Measurements from ENCODE around the gene SMPD3. TPM values are rescaled to one million over a fixed set of nuclear protein-coding genes. Genes with fewer than 3 reads are reported as not detected.

SMPD3 gene
- polyA plus RNA-seq, 2 of the 4 experiments (the other 2 are of a cell fraction): 0.04 to 0.13 TPM

GRCh38 chr16:68379472-68380347 lies 68.6 kb downstream of the SMPD3 start:
- no peak overlapping the region for H3K4me2 ChIP-seq
- CTCF ChIA-PET: interaction anchor here (1.0 to 2.1 kb wide), 2 partner anchors 12 to 17 kb away, joined by 6 to 21 read pairs; no protein-coding TSS in a partner anchor
- H3K4me1 ChIP-seq: no peaks in the 10 kb centered on the region
- TF ChIP-seq POLR2A (IDR thresholded peaks at IDR 0.05; ENCODE audit: low read length) (no peak), ZSCAN20 (CRISPR knock-in tag; IDR thresholded peaks at IDR 0.05) (no peak), JUN (IDR thresholded peaks at IDR 0.05) (no peak), GATA3 (IDR thresholded peaks at IDR 0.05; ENCODE audit: borderline replicate concordance) (no peak), HDAC2 (IDR thresholded peaks at IDR 0.05) (no peak)
- ATAC-seq (no peak), DNase-seq (ENCODE audit: low read depth in 1 of 2, low spot score in 1 of 2) (no peak), FAIRE-seq (no peak)
- 65% methylated on average over 13 of the region's 18 CpGs for WGBS (ENCODE audit: missing lambda C conversion rate)
- POLR2A ChIA-PET: no interaction called here
- H3K9me3 ChIP-seq: no peaks in the 10 kb centered on the region
- H3K27ac ChIP-seq: no peak overlapping the region
- H3K4me3 ChIP-seq: no peak overlapping the region

DNA sequence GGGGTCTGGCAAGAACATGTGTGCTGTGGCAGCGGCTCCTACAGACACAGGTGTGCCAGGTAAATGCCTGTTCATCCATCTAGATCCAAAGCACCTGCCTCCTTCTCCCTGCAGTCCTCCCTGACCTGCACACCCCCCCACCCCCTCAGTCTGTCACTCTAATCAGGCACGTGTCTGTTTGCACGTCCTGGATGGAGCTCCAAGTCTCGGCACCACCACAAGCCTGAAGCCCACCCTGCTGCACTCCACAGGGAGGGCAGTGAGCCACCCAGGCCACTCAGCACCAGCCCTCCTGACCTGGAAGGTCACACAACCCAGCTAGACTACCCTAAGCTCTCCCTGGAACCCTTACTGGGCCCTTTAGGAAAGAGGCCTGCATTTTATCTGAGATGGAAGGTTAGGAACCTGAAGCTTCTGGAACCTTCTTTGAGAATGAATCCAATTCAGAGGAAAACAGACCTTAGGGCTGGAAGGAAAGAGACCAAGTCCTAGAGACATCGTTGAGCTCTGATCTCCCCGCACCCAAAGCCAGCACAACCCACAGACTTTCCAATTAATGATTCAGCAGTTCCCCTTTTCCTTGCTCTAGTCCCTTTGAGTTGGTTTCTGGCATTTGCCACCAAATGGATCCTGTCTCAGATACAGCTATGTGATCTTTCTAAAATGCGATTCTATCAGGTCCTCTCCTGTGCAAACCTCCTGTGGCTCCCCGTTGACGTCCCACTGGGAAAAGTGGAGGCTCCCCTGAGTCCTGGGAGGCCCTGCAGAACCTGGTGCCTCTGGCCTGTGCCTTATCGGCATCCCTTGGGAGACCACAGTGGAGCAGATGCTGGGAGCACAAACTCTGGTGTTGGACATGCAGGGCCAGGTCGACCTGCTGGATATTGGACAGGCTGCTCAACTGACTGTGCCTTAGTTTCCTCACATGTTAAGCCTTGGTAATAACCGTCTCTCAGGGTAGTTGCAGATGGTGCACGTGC lies 69.6 kb downstream of the SMPD3 start:
- no peak for ATAC-seq
- Histone ChIP-seq H3K4me1 (no peaks in the 10 kb centered on the region), H3K4me3 (no peak overlapping the region), H3K9me3 (no peaks in the 10 kb centered on the region), H3K27ac (no peak overlapping the region), H3K4me2 (no peak overlapping the region)
- no peak for DNase-seq (ENCODE audit: low read depth in 1 of 2, low spot score in 1 of 2)
- ChIA-PET CTCF (interaction anchor here (1.4 to 2.1 kb wide), 2 partner anchors 11 to 35 kb away, joined by 3 to 21 read pairs; no protein-coding TSS in a partner anchor), POLR2A (no interaction called here)
- no peak for FAIRE-seq
- WGBS (ENCODE audit: missing lambda C conversion rate): 70% methylated on average over 10 of the region's 13 CpGs
- no peak for TF ChIP-seq EHF (CRISPR knock-in tag; IDR thresholded peaks at IDR 0.05)
- no peak for TF ChIP-seq JUNB (IDR thresholded peaks at IDR 0.05)
- no peak for TF ChIP-seq CBX8 (IDR thresholded peaks at IDR 0.05)
- no peak for TF ChIP-seq ESRRA (IDR thresholded peaks at IDR 0.05; ENCODE audit: borderline replicate concordance, low read length)
- TF ChIP-seq HDAC2 (IDR thresholded peaks at IDR 0.05): no peak
- no peak for TF ChIP-seq HEYL (CRISPR knock-in tag; IDR thresholded peaks at IDR 0.05)
- TF ChIP-seq REST (IDR thresholded peaks at IDR 0.05): no peak
- no peak for TF ChIP-seq RARB (CRISPR knock-in tag; IDR thresholded peaks at IDR 0.05)
- no peak for TF ChIP-seq ZSCAN20 (CRISPR knock-in tag; IDR thresholded peaks at IDR 0.05)
- TF ChIP-seq MAZ (IDR thresholded peaks at IDR 0.05; ENCODE audit: borderline replicate concordance, low read depth, low read length): no peak
- TF ChIP-seq FOSB (CRISPR knock-in tag; IDR thresholded peaks at IDR 0.05): no peak
- no peak for TF ChIP-seq SREBF2 (IDR thresholded peaks at IDR 0.05)
- no peak for TF ChIP-seq CBX2 (IDR thresholded peaks at IDR 0.05; ENCODE audit: borderline replicate concordance, low read depth)
- TF ChIP-seq CHD2 (IDR thresholded peaks at IDR 0.05; ENCODE audit: low read length, partially characterized antibody): no peak
- TF ChIP-seq, protein P1, sequence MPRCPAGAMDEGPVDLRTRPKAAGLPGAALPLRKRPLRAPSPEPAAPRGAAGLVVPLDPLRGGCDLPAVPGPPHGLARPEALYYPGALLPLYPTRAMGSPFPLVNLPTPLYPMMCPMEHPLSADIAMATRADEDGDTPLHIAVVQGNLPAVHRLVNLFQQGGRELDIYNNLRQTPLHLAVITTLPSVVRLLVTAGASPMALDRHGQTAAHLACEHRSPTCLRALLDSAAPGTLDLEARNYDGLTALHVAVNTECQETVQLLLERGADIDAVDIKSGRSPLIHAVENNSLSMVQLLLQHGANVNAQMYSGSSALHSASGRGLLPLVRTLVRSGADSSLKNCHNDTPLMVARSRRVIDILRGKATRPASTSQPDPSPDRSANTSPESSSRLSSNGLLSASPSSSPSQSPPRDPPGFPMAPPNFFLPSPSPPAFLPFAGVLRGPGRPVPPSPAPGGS (IDR thresholded peaks at IDR 0.05): no peak
- no peak for TF ChIP-seq HOXA7 (CRISPR knock-in tag; IDR thresholded peaks at IDR 0.05)
